Measurements from ENCODE around the gene ALOX15B. TPM values are rescaled to one million over a fixed set of nuclear protein-coding genes. Genes with fewer than 3 reads are reported as not detected.
"Not testable (repeated sequence)": the region's sequence is repeated elsewhere in the genome, so short reads cannot be mapped to it uniquely, and the experiment has no call there.

The ALOX15B gene
- total and polyA plus RNA-seq, 9 donors: 0.23 to 14.9 (median 0.78) TPM; not detected in 1

- Histone ChIP-seq H3K27me3 (no peaks in the 10 kb centered on the region), H3K4me3 (no peak overlapping the region), H3K4me1 (ENCODE audit: insufficient read depth) (no peaks in the 10 kb centered on the region), H3K9me3 (no peaks in the 10 kb centered on the region), H3K36me3 (no peaks in the 10 kb centered on the region), H3K27ac (no peak overlapping the region)
- intact Hi-C loops (cut with DNase I): loop anchor here in 2 of 4 donors (5.0 to 10.0 kb wide), 3 partner anchors 65 to 312 kb away; no protein-coding TSS in a partner anchor
- DNase-seq: peak in 1 of 5 donors; percentile 13
- WGBS, 3 donors: 58 to 65% (median 64%) methylated on average over 17 of the region's 17 CpGs
- TF ChIP-seq EP300 (IDR thresholded peaks at IDR 0.05) (no peak), CTCF (IDR thresholded peaks at IDR 0.05) (no peak), POLR2A (IDR thresholded peaks at IDR 0.05) (no peak)
Observed at GRCh38 chr17:8056976-8057625, 18.2 kb downstream of the ALOX15B start.

GRCh38 chr17:8057691-8058114, 18.8 kb downstream of the ALOX15B start:
- H3K4me3 ChIP-seq: no peak overlapping the region
- no peaks in the 10 kb centered on the region for H3K9me3 ChIP-seq
- peak in 2 of 5 donors; percentile 37 to 38 for DNase-seq
- H3K27me3 ChIP-seq: no peaks in the 10 kb centered on the region
- 3 to 5% (median 5%) methylated on average over 14 of the region's 14 CpGs for WGBS, 3 donors
- H3K4me1 ChIP-seq (ENCODE audit: insufficient read depth): no peaks in the 10 kb centered on the region
- H3K36me3 ChIP-seq: no peaks in the 10 kb centered on the region
- H3K27ac ChIP-seq: no peak overlapping the region
- TF ChIP-seq CTCF (IDR thresholded peaks at IDR 0.05) (peak; percentile 25 to 75 (median 66)), POLR2A (IDR thresholded peaks at IDR 0.05) (no peak)
- intact Hi-C loops (cut with DNase I): loop anchor here in 2 of 4 donors (5.0 to 10.0 kb wide), 3 partner anchors 65 to 313 kb away; no protein-coding TSS in a partner anchor

- no peaks in the 10 kb centered on the region for H3K27me3 ChIP-seq
- TF ChIP-seq CTCF (IDR thresholded peaks at IDR 0.05): no peak
- no peak for TF ChIP-seq EP300 (IDR thresholded peaks at IDR 0.05)
- TF ChIP-seq POLR2A (IDR thresholded peaks at IDR 0.05): no peak
- H3K4me1 ChIP-seq (ENCODE audit: insufficient read depth): no peaks in the 10 kb centered on the region
- DNase-seq: peak in 1 of 5 donors; percentile 24
- intact Hi-C loops (cut with DNase I): loop anchor here in 2 of 4 donors (5.0 to 10.0 kb wide), 3 partner anchors 67 to 314 kb away; no protein-coding TSS in a partner anchor
- H3K9me3 ChIP-seq: no peaks in the 10 kb centered on the region
- H3K4me3 ChIP-seq: no peak overlapping the region
- no peak overlapping the region for H3K27ac ChIP-seq
- H3K36me3 ChIP-seq: no peaks in the 10 kb centered on the region
- WGBS, 3 donors: 28 to 35% (median 30%) methylated on average over 7 of the region's 7 CpGs
Observed at GRCh38 chr17:8059131-8059530, 20.3 kb downstream of the ALOX15B start.

- H3K27ac ChIP-seq: no peak overlapping the region
- no peaks in the 10 kb centered on the region for H3K4me1 ChIP-seq (ENCODE audit: insufficient read depth)
- no peaks in the 10 kb centered on the region for H3K9me3 ChIP-seq
- no peak for TF ChIP-seq EP300 (IDR thresholded peaks at IDR 0.05)
- no peak for TF ChIP-seq POLR2A (IDR thresholded peaks at IDR 0.05)
- peak; percentile 20 to 52 (median 49) for TF ChIP-seq CTCF (IDR thresholded peaks at IDR 0.05)
- 6 to 8% (median 7%) methylated on average over 10 of the region's 10 CpGs for WGBS, 3 donors
- no peak overlapping the region for H3K4me3 ChIP-seq
- no peaks in the 10 kb centered on the region for H3K36me3 ChIP-seq
- intact Hi-C loops (cut with DNase I): no loop called here
- H3K27me3 ChIP-seq: no peaks in the 10 kb centered on the region
- peak in 2 of 5 donors; percentile 36 to 57 for DNase-seq
Observed at GRCh38 chr17:8060274-8060673, 21.4 kb downstream of the ALOX15B start.

- H3K4me1 ChIP-seq (ENCODE audit: insufficient read depth); intact Hi-C loops (cut with DNase I); H3K27ac ChIP-seq; H3K4me3 ChIP-seq; H3K27me3 ChIP-seq; H3K9me3 ChIP-seq; DNase-seq; H3K36me3 ChIP-seq: not testable (repeated sequence)
- WGBS, 3 donors: 35 to 40% (median 40%) methylated on average over 8 of the region's 8 CpGs
Observed at GRCh38 chr17:8061851-8062250, 23.0 kb downstream of the ALOX15B start.
